Measurements from ENCODE around the gene KRTAP5-3. TPM values are rescaled to one million over a fixed set of nuclear protein-coding genes. Genes with fewer than 3 reads are reported as not detected.

The KRTAP5-3 gene
- total and polyA plus RNA-seq, 2 of the 13 experiments (the other 11 are each of a cell fraction or from before 2014, with no cell fraction given), result not detected

GRCh38 chr11:1654388-1655167, 46.3 kb upstream of the KRTAP5-3 start (continued):
- TF ChIP-seq, protein P1, sequence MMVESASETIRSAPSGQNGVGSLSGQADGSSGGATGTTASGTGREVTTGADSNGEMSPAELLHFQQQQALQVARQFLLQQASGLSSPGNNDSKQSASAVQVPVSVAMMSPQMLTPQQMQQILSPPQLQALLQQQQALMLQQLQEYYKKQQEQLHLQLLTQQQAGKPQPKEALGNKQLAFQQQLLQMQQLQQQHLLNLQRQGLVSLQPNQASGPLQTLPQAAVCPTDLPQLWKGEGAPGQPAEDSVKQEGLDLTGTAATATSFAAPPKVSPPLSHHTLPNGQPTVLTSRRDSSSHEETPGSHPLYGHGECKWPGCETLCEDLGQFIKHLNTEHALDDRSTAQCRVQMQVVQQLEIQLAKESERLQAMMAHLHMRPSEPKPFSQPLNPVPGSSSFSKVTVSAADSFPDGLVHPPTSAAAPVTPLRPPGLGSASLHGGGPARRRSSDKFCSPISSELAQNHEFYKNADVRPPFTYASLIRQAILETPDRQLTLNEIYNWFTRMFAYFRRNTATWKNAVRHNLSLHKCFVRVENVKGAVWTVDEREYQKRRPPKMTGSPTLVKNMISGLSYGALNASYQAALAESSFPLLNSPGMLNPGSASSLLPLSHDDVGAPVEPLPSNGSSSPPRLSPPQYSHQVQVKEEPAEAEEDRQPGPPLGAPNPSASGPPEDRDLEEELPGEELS (CRISPR knock-in tag; IDR thresholded peaks at IDR 0.05), result peak; percentile 82
- TF ChIP-seq, protein P2, sequence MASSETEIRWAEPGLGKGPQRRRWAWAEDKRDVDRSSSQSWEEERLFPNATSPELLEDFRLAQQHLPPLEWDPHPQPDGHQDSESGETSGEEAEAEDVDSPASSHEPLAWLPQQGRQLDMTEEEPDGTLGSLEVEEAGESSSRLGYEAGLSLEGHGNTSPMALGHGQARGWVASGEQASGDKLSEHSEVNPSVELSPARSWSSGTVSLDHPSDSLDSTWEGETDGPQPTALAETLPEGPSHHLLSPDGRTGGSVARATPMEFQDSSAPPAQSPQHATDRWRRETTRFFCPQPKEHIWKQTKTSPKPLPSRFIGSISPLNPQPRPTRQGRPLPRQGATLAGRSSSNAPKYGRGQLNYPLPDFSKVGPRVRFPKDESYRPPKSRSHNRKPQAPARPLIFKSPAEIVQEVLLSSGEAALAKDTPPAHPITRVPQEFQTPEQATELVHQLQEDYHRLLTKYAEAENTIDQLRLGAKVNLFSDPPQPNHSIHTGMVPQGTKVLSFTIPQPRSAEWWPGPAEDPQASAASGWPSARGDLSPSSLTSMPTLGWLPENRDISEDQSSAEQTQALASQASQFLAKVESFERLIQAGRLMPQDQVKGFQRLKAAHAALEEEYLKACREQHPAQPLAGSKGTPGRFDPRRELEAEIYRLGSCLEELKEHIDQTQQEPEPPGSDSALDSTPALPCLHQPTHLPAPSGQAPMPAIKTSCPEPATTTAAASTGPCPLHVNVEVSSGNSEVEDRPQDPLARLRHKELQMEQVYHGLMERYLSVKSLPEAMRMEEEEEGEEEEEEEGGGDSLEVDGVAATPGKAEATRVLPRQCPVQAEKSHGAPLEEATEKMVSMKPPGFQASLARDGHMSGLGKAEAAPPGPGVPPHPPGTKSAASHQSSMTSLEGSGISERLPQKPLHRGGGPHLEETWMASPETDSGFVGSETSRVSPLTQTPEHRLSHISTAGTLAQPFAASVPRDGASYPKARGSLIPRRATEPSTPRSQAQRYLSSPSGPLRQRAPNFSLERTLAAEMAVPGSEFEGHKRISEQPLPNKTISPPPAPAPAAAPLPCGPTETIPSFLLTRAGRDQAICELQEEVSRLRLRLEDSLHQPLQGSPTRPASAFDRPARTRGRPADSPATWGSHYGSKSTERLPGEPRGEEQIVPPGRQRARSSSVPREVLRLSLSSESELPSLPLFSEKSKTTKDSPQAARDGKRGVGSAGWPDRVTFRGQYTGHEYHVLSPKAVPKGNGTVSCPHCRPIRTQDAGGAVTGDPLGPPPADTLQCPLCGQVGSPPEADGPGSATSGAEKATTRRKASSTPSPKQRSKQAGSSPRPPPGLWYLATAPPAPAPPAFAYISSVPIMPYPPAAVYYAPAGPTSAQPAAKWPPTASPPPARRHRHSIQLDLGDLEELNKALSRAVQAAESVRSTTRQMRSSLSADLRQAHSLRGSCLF (CRISPR knock-in tag; IDR thresholded peaks at IDR 0.05; ENCODE audit: borderline replicate concordance), result no peak
- TF ChIP-seq NR2F1 (CRISPR knock-in tag; IDR thresholded peaks at IDR 0.05), result 0 out of 4 replicates have a peak, but pooled peaks of 1 of the 2 experiments have one; percentile 9
- no peak for TF ChIP-seq ZNF615 (CRISPR knock-in tag; IDR thresholded peaks at IDR 0.05; ENCODE audit: borderline replicate concordance)
- TF ChIP-seq TGIF2 (CRISPR knock-in tag; IDR thresholded peaks at IDR 0.05), result 0 out of 2 replicates have a peak, but pooled peaks have one; percentile 47
- TF ChIP-seq FOXC1 (CRISPR knock-in tag; IDR thresholded peaks at IDR 0.05; ENCODE audit: borderline replicate concordance), result peak; percentile 75; the same call in 1 of the 2 replicates
- peak; percentile 9; the same call in 1 of the 2 replicates for TF ChIP-seq ZNF580 (CRISPR knock-in tag; IDR thresholded peaks at IDR 0.05; ENCODE audit: borderline replicate concordance, low read depth)
- TF ChIP-seq ZSCAN21 (CRISPR knock-in tag; IDR thresholded peaks at IDR 0.05; ENCODE audit: borderline replicate concordance), result peak; percentile 69; the same call in 1 of the 2 replicates
- TF ChIP-seq KLF16 (CRISPR knock-in tag; IDR thresholded peaks at IDR 0.05), result peak in 1 of 2 experiments; percentile 47; a peak in 1 of 4 replicates
- TF ChIP-seq ATF6 (CRISPR knock-in tag; conservative IDR thresholded peaks at IDR 0.05), result no peak
- TF ChIP-seq ZFY (CRISPR knock-in tag; IDR thresholded peaks at IDR 0.05), result peak; percentile 71
- no peak for TF ChIP-seq ZNF496 (CRISPR knock-in tag; IDR thresholded peaks at IDR 0.05; ENCODE audit: insufficient replicate concordance)
- TF ChIP-seq NR2C2 (CRISPR knock-in tag; IDR thresholded peaks at IDR 0.05; ENCODE audit: borderline replicate concordance), result peak; percentile 62; the same call in 1 of the 2 replicates
- no peak for TF ChIP-seq SETDB1 (CRISPR knock-in tag; IDR thresholded peaks at IDR 0.05; ENCODE audit: borderline replicate concordance)
- TF ChIP-seq ZNF710 (CRISPR knock-in tag; IDR thresholded peaks at IDR 0.05; ENCODE audit: borderline replicate concordance), result peak; percentile 50; the same call in 1 of the 2 replicates
